HEK293 (cell line): ENCODE data around the gene SCARB2.

Experiments used
- FEZF1 ChIP-seq: fragments of 450-650 bp; formaldehyde crosslinking; IDR thresholded peaks from 2 replicates; pipeline ENCODE4 v1.5.1; 2016; ENCODE audit warnings: missing biosample characterization, missing genetic modification characterization
- GLIS1 ChIP-seq: fragments of 450-650 bp; formaldehyde crosslinking; IDR thresholded peaks from 2 replicates; pipeline ENCODE4 v1.5.1; 2016; ENCODE audit warnings: missing biosample characterization, missing genetic modification characterization
- INSM2 ChIP-seq: fragments of 450-650 bp; formaldehyde crosslinking; IDR thresholded peaks from 2 replicates; pipeline ENCODE4 v1.5.1; 2016; ENCODE audit warnings: missing biosample characterization, missing genetic modification characterization
- KLF10 ChIP-seq: fragments of 450-650 bp; IDR thresholded peaks from 2 replicates; pipeline ENCODE4 v1.5.1; 2018; ENCODE audit warnings: missing biosample characterization, mild to moderate bottlenecking, missing genetic modification characterization
- KLF8 ChIP-seq: fragments of 450-650 bp; formaldehyde crosslinking; IDR thresholded peaks from 2 replicates; pipeline ENCODE4 v1.5.1; 2016; ENCODE audit warnings: missing biosample characterization, missing genetic modification characterization
- KLF9 ChIP-seq: fragments of 450-650 bp; formaldehyde crosslinking; IDR thresholded peaks from 2 replicates; pipeline ENCODE4 v1.5.1; 2016; ENCODE audit warnings: missing biosample characterization, missing genetic modification characterization, low read depth
- MEIS1 ChIP-seq: sonication (generic); formaldehyde crosslinking; IDR thresholded peaks from 2 replicates; pipeline ENCODE4 v1.8.1; 2022; ENCODE audit warnings: missing genetic modification reagents, mild to moderate bottlenecking, borderline replicate concordance
- MZF1 ChIP-seq: fragments of 450-650 bp; formaldehyde crosslinking; IDR thresholded peaks from 2 replicates; pipeline ENCODE4 v1.5.1; 2017; ENCODE audit warnings: missing biosample characterization, missing genetic modification characterization, borderline replicate concordance
- PRDM1 ChIP-seq: fragments of 450-650 bp; formaldehyde crosslinking; IDR thresholded peaks from 2 replicates; pipeline ENCODE4; 2016; ENCODE audit warnings: missing biosample characterization, missing genetic modification characterization
- PRDM4 ChIP-seq: fragments of 450-650 bp; formaldehyde crosslinking; IDR thresholded peaks from 2 replicates; pipeline ENCODE4 v1.5.1; 2017; ENCODE audit warnings: missing biosample characterization, missing genetic modification characterization
- SCRT1 ChIP-seq: fragments of 450-650 bp; formaldehyde crosslinking; IDR thresholded peaks from 2 replicates; pipeline ENCODE4 v1.5.1; 2016; ENCODE audit warnings: missing biosample characterization, missing genetic modification characterization, borderline replicate concordance
- SP7 ChIP-seq: fragments of 450-650 bp; formaldehyde crosslinking; IDR thresholded peaks from 2 replicates; pipeline ENCODE4 v1.5.1; 2016; ENCODE audit warnings: missing biosample characterization, missing genetic modification characterization
- ZBTB8A ChIP-seq: fragments of 450-650 bp; formaldehyde crosslinking; IDR thresholded peaks from 2 replicates; pipeline ENCODE4 v1.5.1; 2016; ENCODE audit warnings: missing biosample characterization, missing genetic modification characterization
- ZEB2 ChIP-seq: fragments of 450-650 bp; formaldehyde crosslinking; IDR thresholded peaks from 2 replicates; pipeline ENCODE4 v1.5.1; 2016; ENCODE audit warnings: missing biosample characterization, missing genetic modification characterization
- ZNF157 ChIP-seq: fragments of 450-650 bp; formaldehyde crosslinking; IDR thresholded peaks from 2 replicates; pipeline ENCODE4 v1.5.1; 2016; ENCODE audit warnings: missing biosample characterization, missing genetic modification characterization
- ZNF169 ChIP-seq: fragments of 450-650 bp; formaldehyde crosslinking; IDR thresholded peaks from 2 replicates; pipeline ENCODE4 v1.5.1; 2016; ENCODE audit warnings: missing biosample characterization, missing genetic modification characterization
- ZNF2 ChIP-seq: fragments of 450-650 bp; formaldehyde crosslinking; IDR thresholded peaks from 2 replicates; pipeline ENCODE4 v1.5.1; 2016; ENCODE audit warnings: missing biosample characterization, missing genetic modification characterization
- ZNF248 ChIP-seq: fragments of 450-650 bp; formaldehyde crosslinking; IDR thresholded peaks from 2 replicates; pipeline ENCODE4 v1.5.1; 2017; ENCODE audit warnings: missing biosample characterization, missing genetic modification characterization
- ZNF266 ChIP-seq: fragments of 450-650 bp; formaldehyde crosslinking; IDR thresholded peaks from 2 replicates; pipeline ENCODE4 v1.5.1; 2016; ENCODE audit warnings: missing biosample characterization, missing genetic modification characterization, low read depth
- ZNF350 ChIP-seq: fragments of 450-650 bp; formaldehyde crosslinking; IDR thresholded peaks from 2 replicates; pipeline ENCODE4 v1.5.0; 2017; ENCODE audit warnings: missing biosample characterization, mild to moderate bottlenecking, missing genetic modification characterization
- ZNF37A ChIP-seq: fragments of 450-650 bp; IDR thresholded peaks from 2 replicates; pipeline ENCODE4 v1.5.1; 2018; ENCODE audit warnings: missing biosample characterization, missing genetic modification characterization
- ZNF391 ChIP-seq: fragments of 450-650 bp; formaldehyde crosslinking; IDR thresholded peaks from 2 replicates; pipeline ENCODE4 v1.5.1; 2016; ENCODE audit warnings: low read depth, missing biosample characterization, missing genetic modification characterization, borderline replicate concordance
- ZNF416 ChIP-seq: fragments of 450-650 bp; formaldehyde crosslinking; IDR thresholded peaks from 2 replicates; pipeline ENCODE4 v1.5.1; 2016; ENCODE audit warnings: missing biosample characterization, missing genetic modification characterization
- ZNF426 ChIP-seq: fragments of 450-650 bp; formaldehyde crosslinking; IDR thresholded peaks from 2 replicates; pipeline ENCODE4 v1.5.1; 2017; ENCODE audit warnings: missing biosample characterization, missing genetic modification characterization, mild to moderate bottlenecking, inconsistent platforms, moderate library complexity
- ZNF518A ChIP-seq: fragments of 450-650 bp; formaldehyde crosslinking; conservative IDR thresholded peaks from 2 replicates; pipeline ENCODE4 v1.5.1; 2016; ENCODE audit warnings: low read depth, missing biosample characterization, missing genetic modification characterization
- ZNF561 ChIP-seq: fragments of 450-650 bp; IDR thresholded peaks from 2 replicates; pipeline ENCODE4 v1.5.1; 2018; ENCODE audit warnings: missing biosample characterization, missing genetic modification characterization, borderline replicate concordance
- ZNF629 ChIP-seq: fragments of 450-650 bp; formaldehyde crosslinking; IDR thresholded peaks from 2 replicates; pipeline ENCODE4 v1.5.1; 2017; ENCODE audit warnings: missing biosample characterization, missing genetic modification characterization
- ZNF692 ChIP-seq: fragments of 450-650 bp; formaldehyde crosslinking; IDR thresholded peaks from 2 replicates; pipeline ENCODE4 v1.5.1; 2016; ENCODE audit warnings: missing biosample characterization, missing genetic modification characterization
- ZNF768 ChIP-seq: fragments of 450-650 bp; formaldehyde crosslinking; IDR thresholded peaks from 2 replicates; pipeline ENCODE4 v1.5.1; 2018; ENCODE audit warnings: missing biosample characterization, mild to moderate bottlenecking, missing genetic modification characterization
- ZNF830 ChIP-seq: fragments of 450-650 bp; IDR thresholded peaks from 2 replicates; pipeline ENCODE4 v1.5.0; 2018; ENCODE audit warnings: missing biosample characterization, missing genetic modification characterization, low read depth, mild to moderate bottlenecking, moderate library complexity

The SCARB2 gene

GRCh38 chr4:76198411-76199237 is 15.0 kb downstream of the SCARB2 start (continued):
- TF ChIP-seq ZNF169 (no peak), ZNF692 (tag by site-specific recombination) (peak; percentile 61), ZNF426 (tag by site-specific recombination) (no peak), ZNF518A (tag by site-specific recombination) (0 out of 2 replicates have a peak, but pooled peaks have one; percentile 12), ZNF830 (0 out of 2 replicates have a peak, but pooled peaks have one; percentile 48), INSM2 (tag by site-specific recombination) (no peak), ZNF768 (tag by site-specific recombination) (no peak), KLF9 (tag by site-specific recombination) (no peak), ZBTB8A (peak; percentile 64), ZNF416 (tag by site-specific recombination) (no peak), MEIS1 (no peak), ZNF629 (tag by site-specific recombination) (0 out of 2 replicates have a peak, but pooled peaks have one; percentile 22), ZEB2 (peak; percentile 41; the same call in 1 of the 2 replicates), ZNF391 (peak; percentile 53; the same call in 1 of the 2 replicates), PRDM1 (tag by site-specific recombination) (peak; percentile 82), ZNF157 (no peak), SP7 (tag by site-specific recombination) (peak; percentile 71), SCRT1 (tag by site-specific recombination) (peak; percentile 7; the same call in 1 of the 2 replicates), GLIS1 (no peak; the same call in 1 of the 2 replicates), ZNF561 (peak; percentile 84; the same call in 1 of the 2 replicates), ZNF2 (peak; percentile 28; the same call in 1 of the 2 replicates), ZNF266 (tag by site-specific recombination) (no peak), MZF1 (no peak), ZNF350 (tag by site-specific recombination) (no peak), KLF10 (tag by site-specific recombination) (peak; percentile 21; the same call in 1 of the 2 replicates), ZNF37A (tag by site-specific recombination) (0 out of 2 replicates have a peak, but pooled peaks have one; percentile 14), KLF8 (tag by site-specific recombination) (peak; percentile 46; the same call in 1 of the 2 replicates), FEZF1 (tag by site-specific recombination) (peak; percentile 67), ZNF248 (tag by site-specific recombination) (no peak), PRDM4 (peak; percentile 20; the same call in 1 of the 2 replicates)
